Measurements from ENCODE around the gene MIP.

MIP gene

GRCh38 chr12:56474389-56474788 lies 19.9 kb upstream of the MIP start:
- H3K4me3 ChIP-seq (ENCODE audit: low read depth, low read length), result no peak overlapping the region
- TF ChIP-seq, protein P1, sequence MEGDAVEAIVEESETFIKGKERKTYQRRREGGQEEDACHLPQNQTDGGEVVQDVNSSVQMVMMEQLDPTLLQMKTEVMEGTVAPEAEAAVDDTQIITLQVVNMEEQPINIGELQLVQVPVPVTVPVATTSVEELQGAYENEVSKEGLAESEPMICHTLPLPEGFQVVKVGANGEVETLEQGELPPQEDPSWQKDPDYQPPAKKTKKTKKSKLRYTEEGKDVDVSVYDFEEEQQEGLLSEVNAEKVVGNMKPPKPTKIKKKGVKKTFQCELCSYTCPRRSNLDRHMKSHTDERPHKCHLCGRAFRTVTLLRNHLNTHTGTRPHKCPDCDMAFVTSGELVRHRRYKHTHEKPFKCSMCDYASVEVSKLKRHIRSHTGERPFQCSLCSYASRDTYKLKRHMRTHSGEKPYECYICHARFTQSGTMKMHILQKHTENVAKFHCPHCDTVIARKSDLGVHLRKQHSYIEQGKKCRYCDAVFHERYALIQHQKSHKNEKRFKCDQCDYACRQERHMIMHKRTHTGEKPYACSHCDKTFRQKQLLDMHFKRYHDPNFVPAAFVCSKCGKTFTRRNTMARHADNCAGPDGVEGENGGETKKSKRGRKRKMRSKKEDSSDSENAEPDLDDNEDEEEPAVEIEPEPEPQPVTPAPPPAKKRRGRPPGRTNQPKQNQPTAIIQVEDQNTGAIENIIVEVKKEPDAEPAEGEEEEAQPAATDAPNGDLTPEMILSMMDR (conservative IDR thresholded peaks at IDR 0.05; ENCODE audit: low read depth, low read length), result no peak
- DNase-seq (ENCODE audit: low read depth), result no peak

DNA sequence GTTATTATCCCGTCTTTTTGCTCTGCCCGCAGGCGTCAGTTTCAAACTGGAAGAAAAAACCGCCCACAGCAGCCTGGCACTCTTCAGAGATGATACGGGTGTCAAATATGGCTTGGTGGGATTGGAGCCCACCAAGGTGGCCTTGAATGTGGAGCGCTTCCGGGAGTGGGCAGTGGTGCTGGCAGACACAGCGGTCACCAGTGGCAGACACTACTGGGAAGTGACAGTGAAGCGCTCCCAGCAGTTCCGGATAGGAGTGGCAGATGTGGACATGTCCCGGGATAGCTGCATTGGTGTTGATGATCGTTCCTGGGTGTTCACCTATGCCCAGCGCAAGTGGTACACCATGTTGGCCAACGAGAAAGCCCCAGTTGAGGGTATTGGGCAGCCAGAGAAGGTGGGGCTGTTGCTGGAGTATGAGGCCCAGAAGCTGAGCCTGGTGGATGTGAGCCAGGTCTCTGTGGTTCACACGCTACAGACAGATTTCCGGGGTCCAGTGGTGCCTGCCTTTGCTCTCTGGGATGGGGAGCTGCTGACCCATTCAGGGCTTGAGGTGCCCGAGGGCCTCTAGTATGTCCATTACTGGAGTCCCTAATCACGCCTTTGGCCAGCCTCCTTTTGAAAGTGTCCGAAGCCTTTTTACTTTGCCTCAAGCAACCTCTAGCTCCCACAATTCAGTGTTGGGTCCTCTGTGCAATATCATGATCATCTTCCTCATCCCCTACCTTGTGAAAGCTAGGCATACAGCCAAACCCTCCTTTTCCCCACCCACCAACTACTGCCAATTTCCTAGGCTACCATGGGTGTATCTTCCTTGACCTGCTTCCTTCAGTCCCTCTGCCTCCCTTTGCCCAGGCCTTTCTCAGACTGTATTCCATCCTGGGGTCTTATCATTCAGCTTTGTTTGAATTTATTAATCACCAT lies 14.8 kb upstream of the MIP start:
- TF ChIP-seq, protein P1 (conservative IDR thresholded peaks at IDR 0.05; ENCODE audit: low read depth, low read length), result no peak
- peak overlapping the region; percentile 74 for H3K4me3 ChIP-seq (ENCODE audit: low read depth, low read length)
- DNase-seq (ENCODE audit: low read depth), result no peak

DNA sequence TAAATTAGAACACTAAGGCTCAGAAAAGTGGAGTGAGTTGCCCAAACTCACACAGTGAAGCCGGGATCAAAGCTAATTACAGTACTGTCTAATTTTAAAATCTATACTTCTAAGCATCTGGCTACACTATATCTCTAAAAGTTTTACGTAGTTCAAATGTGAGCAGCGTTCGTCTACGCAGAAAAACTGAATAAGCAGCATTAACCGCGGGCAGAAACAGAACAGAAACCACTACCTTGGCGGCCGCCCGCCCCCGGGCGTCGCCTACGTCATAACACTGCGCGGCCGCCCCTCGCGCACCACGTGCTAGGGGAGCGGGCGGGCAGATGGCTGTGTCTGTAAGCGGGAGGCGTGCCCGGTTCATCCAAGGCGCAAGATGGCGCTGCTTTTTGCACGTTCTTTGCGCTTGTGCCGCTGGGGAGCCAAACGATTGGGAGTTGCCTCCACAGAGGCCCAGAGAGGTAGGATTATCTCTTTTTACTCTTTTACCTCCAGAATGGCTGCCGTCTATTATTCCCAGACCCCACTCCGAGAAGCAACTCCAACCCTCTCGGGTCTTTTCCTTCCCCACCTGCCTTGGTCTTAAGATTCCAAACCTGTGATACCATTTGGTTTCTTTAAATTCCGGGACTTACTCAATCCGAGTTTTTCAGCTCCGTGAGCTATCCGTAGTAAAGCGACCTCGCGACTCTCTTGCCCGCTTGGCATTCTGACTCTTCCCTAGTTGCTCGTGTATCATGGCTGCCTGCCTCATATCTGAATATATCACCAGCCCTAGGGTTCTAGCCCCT lies 14.0 kb upstream of the MIP start, which contains the start of gene SPRYD4:
Gene SPRYD4 (plus strand): TSS at position 363 of the 791 bp plus-strand sequence. CDS start 14 bp downstream, at position 377.
- peak; percentile 95 for DNase-seq (ENCODE audit: low read depth)
- TF ChIP-seq, protein P1 (conservative IDR thresholded peaks at IDR 0.05; ENCODE audit: low read depth, low read length), result peak; percentile 39
- H3K4me3 ChIP-seq (ENCODE audit: low read depth, low read length), result peak within 1 kb of the TSS; percentile 74

GRCh38 chr12:56462565-56462964 lies 8.1 kb upstream of the MIP start:
- no peak for DNase-seq (ENCODE audit: low read depth)
- TF ChIP-seq, protein P1 (conservative IDR thresholded peaks at IDR 0.05; ENCODE audit: low read depth, low read length), result no peak
- no peak overlapping the region for H3K4me3 ChIP-seq (ENCODE audit: low read depth, low read length)

DNA sequence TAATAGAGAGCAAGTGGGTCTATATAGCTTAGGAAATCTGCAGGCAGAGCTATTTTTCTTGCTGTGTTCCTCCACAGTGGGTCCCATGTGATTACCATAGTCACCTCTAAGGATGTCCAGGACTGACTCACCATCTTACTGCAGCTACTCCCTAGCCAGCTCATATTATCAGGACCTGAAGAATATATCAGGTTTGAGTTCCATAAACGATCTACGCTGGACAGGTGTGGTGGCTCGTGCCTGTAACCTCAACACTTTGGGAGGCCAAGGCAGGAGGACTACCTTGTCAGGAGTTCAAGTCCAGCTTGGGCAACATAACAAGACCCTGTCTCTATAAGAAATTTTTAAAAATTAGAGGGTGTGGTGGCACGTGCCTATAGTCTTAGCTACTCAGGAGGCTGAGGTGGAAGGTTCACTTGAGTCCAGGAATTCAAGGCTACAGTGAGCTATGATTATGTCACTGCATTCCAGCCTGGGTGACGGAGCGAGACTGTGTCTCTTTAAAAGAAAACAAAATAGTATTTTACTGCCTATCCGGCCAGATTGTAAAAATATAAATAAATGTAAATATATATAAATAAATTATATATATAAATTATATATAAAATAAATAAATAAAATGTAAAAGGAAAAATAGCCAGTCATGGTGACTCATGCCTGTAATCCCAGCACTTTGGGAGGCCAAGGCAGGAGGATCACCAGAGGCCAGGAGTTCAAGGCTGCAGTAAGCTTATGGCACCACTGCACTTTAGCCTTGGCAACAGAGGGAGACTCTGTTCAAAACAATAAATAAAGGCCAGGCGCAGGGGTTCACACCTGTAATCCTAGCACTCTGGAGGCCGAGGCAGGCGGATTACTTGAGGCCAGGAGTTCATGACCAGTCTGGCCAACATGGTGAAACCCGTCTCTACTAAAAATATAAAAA lies 7.0 kb upstream of the MIP start:
- peak; percentile 57 for DNase-seq (ENCODE audit: low read depth)
- H3K4me3 ChIP-seq (ENCODE audit: low read depth, low read length), result no peak overlapping the region
- TF ChIP-seq, protein P1 (conservative IDR thresholded peaks at IDR 0.05; ENCODE audit: low read depth, low read length), result no peak

DNA sequence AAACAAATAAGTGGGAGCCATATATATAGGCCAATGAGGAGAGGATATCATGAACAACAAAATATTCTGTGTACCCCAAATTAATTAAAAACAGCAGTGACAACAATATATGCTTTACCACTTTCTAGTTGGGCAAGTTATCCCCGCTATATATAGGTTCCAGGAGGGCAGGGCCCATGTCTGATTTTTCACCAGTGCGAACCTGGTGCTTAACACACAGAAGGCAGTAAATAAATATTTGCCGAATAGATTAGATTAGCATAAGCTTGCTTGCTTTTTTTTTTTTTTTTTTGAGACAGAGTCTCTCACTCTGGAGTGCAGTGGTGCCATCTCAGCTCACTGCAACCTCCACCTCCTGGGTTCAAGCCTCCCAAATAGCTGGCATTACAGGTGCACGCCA lies 3.4 kb upstream of the MIP start:
- TF ChIP-seq, protein P1 (conservative IDR thresholded peaks at IDR 0.05; ENCODE audit: low read depth, low read length), result no peak
- DNase-seq (ENCODE audit: low read depth), result no peak
- H3K4me3 ChIP-seq (ENCODE audit: low read depth, low read length), result no peak overlapping the region
